ENCODE data around the gene LMNA. TPM values are rescaled to one million over a fixed set of nuclear protein-coding genes. Genes with fewer than 3 reads are reported as not detected.
"Not testable (repeated sequence)": the region's sequence is repeated elsewhere in the genome, so short reads cannot be mapped to it uniquely, and the experiment has no call there.

The LMNA gene
- total RNA-seq, 2 donors from 2014 or later: 125 to 159 TPM

DNA sequence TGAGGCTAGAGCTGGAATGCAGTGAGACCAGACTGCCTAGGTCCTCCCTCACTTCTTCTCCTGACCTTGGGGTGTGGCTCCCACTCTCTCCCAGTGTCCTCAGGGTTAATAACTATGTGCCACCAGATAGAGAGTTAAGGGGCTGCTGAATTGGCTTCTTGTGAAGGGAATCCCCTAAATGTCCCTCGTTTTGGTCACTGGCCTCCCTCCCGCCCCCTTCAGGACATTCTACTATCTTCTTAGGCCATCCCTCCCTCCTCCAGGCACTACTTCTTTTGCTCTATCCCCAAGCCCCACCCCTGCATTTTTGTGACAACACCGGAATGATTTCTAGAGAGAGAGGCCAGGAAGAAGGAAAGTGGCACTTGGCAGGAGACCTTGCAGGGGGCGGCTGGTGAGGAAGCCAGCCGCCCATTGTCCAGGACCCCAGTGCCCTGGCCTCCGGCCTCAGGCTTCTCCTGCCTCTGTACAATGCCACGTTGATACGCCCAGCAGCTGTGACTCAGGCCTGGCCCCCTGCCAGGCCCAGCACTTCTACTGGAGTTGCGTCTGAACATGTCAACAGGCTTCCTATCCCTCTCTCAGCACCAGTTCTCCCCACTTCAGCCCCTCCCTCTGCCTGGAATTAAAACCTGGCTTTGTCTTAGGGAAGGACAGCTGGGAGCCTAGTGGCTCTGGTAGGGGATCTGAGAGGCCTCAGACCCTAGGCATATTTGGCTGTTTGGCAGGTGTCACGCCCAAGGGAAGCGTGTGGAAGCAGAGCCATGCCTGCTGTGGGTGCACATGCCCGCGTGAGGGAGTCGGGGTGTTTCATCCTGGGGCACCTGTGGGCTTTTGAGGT lies 9.1 kb downstream of the LMNA start:
- DNase-seq (peak; percentile 78 to 86), ATAC-seq (replicated peaks in 1 of 2) (peak; percentile 26 to 44)
- Mint-ChIP-seq H3K36me3 (ENCODE audit: insufficient read depth in 2 of 2) (peaks cover 1 to 7% of the 10 kb centered on the region in 2 donors), H3K27me3 (ENCODE audit: low read depth) (peaks cover 8% of the 10 kb centered on the region), H3K9me3 (no peaks in the 10 kb centered on the region), H3K4me3 (peak overlapping the region; percentile 71 to 78), H3K27ac (peak overlapping the region; percentile 7), H3K4me1 (ENCODE audit: low read depth) (peaks cover 88% of the 10 kb centered on the region)

DNA sequence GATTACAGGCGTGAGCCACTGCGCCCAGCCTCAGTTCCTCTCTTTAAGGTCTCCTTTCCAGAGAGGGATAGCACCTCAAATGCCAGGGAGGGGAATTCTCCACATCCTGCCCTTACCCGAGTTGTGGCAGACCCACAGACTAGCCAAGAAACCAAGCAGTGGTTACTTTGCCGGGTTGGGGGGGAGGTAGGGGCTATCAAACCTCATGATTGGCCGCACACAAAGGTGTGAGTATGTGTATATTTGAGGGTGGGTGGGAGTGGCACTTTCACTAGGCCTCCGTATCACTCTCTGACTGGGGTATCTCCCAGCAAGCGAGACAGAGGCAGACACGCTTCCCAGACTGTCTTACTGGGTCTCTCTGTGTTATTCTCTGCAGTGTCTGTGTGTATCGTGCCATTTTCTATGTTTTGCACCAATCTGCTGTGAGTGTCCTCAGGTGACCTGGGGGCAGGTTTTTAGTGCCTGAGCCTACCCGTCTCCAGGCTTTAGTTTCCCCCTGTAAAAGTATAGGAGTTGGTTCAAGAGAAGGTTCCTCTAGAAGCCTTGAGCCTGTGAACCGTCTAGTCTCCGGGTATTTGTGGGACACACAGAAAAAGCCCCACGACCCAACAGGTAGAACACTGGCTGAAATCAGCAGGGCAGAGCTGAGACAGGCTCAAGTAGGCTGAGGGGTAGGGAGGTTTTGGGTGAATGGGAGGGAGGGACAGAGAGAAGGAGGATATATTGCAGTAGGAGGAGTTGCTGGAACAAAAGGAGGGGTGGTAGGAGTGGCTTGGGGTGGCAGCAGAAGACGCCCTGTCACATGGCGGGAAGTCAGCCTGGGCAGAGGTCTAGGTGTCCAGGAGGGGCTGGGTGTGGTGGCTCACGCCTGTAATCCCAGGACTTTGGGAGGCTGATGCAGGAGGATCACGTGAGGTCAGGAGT lies 10.3 kb downstream of the LMNA start:
- DNase-seq (peak; percentile 43 to 56), ATAC-seq (replicated peaks in 1 of 2) (peak; percentile 4 to 19)
- Mint-ChIP-seq H3K27ac (peak overlapping the region; percentile 83), H3K4me1 (ENCODE audit: low read depth) (peaks cover 90% of the 10 kb centered on the region), H3K9me3 (no peaks in the 10 kb centered on the region), H3K36me3 (ENCODE audit: insufficient read depth in 2 of 2) (peaks cover 1 to 6% of the 10 kb centered on the region in 2 donors), H3K27me3 (ENCODE audit: low read depth) (peaks cover 13% of the 10 kb centered on the region), H3K4me3 (peak overlapping the region; percentile 71 to 78)

DNA sequence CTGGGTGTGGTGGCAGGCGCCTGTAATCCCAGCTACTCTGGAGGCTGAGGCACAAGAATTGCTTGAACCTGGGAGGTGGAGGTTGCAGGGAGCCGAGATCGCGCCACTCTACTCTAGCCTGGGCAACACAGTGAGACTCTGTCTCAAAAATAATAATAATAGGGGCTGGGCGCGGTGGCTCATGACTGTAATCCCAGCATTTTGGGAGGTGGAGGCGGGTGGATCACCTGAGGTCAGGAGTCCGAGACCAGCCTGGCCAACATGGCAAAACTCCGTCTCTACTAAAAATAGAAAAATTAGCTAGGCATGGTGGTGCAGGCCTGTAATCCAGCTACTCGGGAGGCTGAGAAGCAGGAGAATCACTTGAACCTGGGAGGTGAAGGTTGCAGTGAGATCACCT lies 11.0 kb downstream of the LMNA start:
- H3K9me3 Mint-ChIP-seq; ATAC-seq (replicated peaks in 1 of 2); DNase-seq; H3K36me3 Mint-ChIP-seq (ENCODE audit: insufficient read depth in 2 of 2): not testable (repeated sequence)
- Mint-ChIP-seq H3K27ac (peak overlapping the region; percentile 77), H3K27me3 (ENCODE audit: low read depth) (peaks cover 14% of the 10 kb centered on the region), H3K4me1 (ENCODE audit: low read depth) (peaks cover 90% of the 10 kb centered on the region), H3K4me3 (peak overlapping the region; percentile 71 to 78)

DNA sequence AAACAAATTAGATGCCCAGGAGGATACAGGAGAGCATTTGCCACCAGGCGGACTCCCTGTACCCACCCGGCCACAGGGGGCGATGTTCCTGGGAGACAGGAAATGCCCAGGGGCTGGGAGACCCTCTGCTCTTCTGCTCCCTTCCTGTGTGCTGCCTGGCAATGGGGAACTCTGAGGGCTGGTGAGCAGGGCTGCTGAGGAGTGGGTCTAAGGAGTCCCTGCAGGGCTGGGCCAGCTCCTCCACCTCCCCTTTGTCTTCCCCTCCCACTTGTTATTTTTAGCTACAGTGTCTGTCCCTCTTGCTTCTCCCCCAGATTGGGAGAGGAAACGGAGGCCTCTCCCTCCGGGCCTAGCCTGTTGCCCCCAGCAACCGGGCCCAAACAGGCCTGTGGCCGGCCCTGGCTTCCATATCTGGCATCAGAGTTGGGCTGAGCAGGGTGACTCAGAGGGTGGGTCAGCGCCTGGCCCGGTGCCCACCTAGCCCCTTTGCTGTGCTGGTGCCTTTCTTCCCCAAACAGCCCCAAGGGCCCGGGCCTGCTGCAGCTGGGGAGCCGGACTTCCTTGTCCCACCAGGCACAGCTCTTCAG lies 11.6 kb downstream of the LMNA start:
- ATAC-seq (replicated peaks in 1 of 2) (peak; percentile 53 to 54), DNase-seq (peak; percentile 82 to 85)
- Mint-ChIP-seq H3K27ac (peak overlapping the region; percentile 57), H3K36me3 (ENCODE audit: insufficient read depth in 2 of 2) (peaks cover 3 to 4% of the 10 kb centered on the region in 2 donors), H3K4me1 (ENCODE audit: low read depth) (peaks cover 89% of the 10 kb centered on the region), H3K4me3 (peak overlapping the region; percentile 43 to 80), H3K9me3 (no peaks in the 10 kb centered on the region), H3K27me3 (ENCODE audit: low read depth) (peaks cover 14% of the 10 kb centered on the region)

DNA sequence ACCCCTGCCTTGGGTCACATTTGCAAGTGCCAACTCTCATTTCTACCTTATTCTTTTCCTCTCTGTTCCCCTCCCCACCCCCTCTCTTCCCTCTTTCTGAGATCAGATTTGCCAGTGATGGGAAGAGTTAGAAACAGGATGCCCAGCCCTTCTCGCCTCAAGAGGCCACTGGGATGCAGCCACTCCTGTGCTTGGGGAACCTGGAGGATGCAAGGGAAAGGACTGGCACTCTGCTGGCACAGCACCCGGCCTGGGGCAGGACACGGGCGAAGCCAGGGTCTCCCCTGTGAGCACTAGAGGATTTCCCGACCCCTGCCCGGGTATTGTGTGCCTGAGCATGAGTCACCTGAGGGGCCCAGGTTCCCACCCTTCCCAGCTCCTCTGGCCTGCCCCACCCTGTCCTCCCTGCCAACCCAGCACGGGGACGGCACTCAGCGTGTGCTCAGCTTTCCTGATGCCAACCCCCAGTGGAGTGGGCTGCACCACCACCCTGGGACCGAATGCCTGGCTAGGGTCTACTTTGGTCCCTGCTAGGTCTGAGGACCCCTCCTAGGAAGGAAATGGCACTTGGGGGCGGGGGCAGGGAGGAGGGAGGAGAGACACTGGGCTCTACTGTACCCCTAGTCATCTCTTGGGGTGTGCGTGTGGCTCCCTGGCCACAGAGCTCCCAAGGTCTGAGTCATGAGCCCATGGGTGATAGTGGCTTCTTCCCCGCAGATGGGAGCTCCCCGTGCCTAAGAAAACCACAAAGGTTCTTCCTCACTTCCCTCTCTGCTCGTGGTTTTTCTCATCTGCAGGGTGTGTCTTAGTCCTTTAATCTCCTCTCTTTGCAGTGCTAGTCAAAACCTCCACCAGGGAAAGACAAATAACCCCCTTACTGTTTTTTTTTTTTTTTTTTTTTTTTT lies 12.4 kb downstream of the LMNA start:
- Mint-ChIP-seq H3K27me3 (ENCODE audit: low read depth) (peaks cover 14% of the 10 kb centered on the region), H3K27ac (peak overlapping the region; percentile 57), H3K4me1 (ENCODE audit: low read depth) (peaks cover 84% of the 10 kb centered on the region), H3K9me3 (no peaks in the 10 kb centered on the region), H3K36me3 (ENCODE audit: insufficient read depth in 2 of 2) (peaks cover 4 to 6% of the 10 kb centered on the region in 2 donors), H3K4me3 (peak overlapping the region; percentile 43 to 80)
- ATAC-seq (replicated peaks in 1 of 2) (peak; percentile 83 to 86), DNase-seq (peak; percentile 87 to 93)

DNA sequence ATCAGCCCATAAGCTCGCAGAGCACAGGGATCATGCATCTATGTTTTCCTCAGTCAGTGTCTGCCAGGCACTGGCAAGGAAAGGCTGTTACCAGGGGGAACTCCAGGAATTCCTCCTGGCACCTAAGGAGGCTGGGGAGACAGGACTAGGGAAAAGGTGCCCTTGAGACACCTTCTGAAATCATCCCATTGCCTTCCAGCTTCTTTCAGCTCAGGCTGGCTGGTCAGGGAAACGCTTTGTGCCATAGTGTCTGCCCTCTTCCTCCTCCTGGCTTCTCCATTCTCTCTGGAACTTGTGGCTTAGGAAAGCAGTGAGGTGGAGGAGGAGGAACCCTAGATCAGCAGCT lies 13.8 kb downstream of the LMNA start:
- Mint-ChIP-seq H3K9me3 (no peaks in the 10 kb centered on the region), H3K4me3 (peak overlapping the region; percentile 30 to 80), H3K27ac (no peak overlapping the region), H3K27me3 (ENCODE audit: low read depth) (peaks cover 6% of the 10 kb centered on the region), H3K4me1 (ENCODE audit: low read depth) (peaks cover 72% of the 10 kb centered on the region), H3K36me3 (ENCODE audit: insufficient read depth in 2 of 2) (peaks cover 2 to 5% of the 10 kb centered on the region in 2 donors)
- DNase-seq (no peak), ATAC-seq (replicated peaks in 1 of 2) (no peak)

DNA sequence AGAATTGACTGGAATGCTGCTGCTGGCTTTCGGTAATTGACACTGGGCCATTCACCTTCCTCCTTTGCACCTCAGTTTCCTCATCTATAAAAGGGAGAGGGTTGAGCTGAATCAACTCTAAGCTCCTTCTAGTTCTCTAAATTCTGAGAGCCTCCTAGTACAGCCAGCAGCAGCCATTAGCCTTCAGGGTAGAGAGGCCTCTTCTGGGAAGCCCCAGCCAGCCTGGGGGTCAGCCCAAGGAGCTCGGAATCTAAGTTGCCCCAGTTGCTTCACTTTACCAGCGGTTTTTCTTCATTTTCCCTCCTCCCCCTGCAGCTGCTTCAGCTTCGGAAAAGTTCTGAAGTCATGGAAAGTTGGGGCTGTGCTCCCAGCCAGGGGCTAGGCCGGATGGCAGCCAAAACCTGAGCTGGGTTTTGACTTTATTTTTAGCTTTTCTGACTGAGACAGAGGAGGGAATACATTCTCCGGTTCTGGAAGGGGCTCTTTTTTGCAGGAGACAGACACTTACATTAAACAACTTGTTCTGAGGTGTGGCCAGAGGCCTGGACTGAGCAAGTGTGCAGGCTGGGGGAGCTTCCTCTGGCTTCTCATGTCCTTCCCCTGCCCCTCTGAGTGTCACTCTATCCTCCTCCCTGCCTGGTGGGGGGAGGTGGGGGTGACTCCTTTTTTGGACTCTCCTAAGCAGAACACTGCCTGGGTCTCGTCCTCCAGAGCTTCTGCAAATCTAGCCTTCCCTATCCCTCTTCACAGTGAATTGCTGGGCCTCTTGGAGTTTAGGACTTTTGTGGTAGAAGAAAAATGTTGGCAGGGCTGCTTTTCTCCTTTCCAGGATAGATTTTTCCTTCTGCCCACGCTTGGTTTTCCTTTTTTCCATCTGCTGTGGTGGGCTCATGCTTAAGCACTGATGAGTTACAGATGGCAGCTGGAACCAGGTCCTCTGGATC lies 14.4 kb downstream of the LMNA start:
- no peak for DNase-seq
- Mint-ChIP-seq H3K36me3 (ENCODE audit: insufficient read depth in 2 of 2) (peaks cover 5% of the 10 kb centered on the region in 2 donors), H3K27ac (peak overlapping the region; percentile 65), H3K4me3 (peak overlapping the region; percentile 30 to 80), H3K27me3 (ENCODE audit: low read depth) (peaks cover 6% of the 10 kb centered on the region), H3K4me1 (ENCODE audit: low read depth) (peaks cover 66% of the 10 kb centered on the region), H3K9me3 (no peaks in the 10 kb centered on the region)
- ATAC-seq (replicated peaks in 1 of 2): no peak

DNA sequence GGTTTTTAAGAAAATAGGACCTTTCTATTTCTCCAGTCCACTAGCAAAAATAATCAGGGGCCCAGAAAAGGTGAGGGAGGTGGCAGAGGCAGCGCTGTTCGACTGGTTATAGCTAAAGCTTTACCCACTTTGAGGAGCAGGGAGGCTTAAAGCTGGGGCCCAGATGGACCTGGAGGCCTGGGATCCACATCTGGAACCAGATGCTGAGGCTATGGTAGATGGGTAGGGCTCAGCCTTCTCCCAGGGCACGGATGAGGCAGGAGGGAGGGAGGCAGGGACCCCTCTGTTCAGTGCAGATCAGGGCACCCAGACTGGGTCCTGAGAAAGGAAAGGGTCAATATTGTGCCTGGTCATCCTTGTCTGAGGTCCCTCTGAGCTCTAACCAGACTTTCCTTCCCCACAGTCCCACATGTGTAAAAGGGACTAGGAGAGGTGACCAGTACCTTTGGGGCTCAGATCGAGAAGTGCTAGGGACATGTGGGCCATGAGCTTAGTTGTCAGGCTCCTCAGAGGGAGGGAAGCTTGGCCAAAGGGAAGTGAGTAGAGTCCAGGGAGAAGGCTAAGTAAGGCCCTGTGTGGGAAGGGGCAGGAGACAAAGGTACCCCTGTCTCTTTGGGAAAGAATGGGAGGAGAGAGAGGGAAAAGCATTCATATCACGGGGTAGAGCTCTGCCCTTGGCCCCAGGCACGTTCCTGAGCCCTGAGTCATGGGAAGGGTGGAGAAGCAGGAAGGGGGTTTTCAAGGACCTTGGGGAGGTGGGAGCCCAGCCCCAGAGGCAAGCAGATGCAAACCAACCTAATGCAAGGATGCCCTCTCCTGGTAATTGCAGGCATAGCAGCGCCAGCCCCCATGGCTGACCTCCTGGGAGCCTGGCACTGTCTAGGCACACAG lies 15.4 kb downstream of the LMNA start:
- DNase-seq: peak; percentile 81 to 86
- peaks cover 56% of the 10 kb centered on the region for H3K4me1 Mint-ChIP-seq (ENCODE audit: low read depth)
- H3K27ac Mint-ChIP-seq: peak overlapping the region; percentile 65
- H3K36me3 Mint-ChIP-seq (ENCODE audit: insufficient read depth in 2 of 2): peaks cover 8 to 10% of the 10 kb centered on the region in 2 donors
- peak; percentile 4 to 23 for ATAC-seq (replicated peaks in 1 of 2)
- H3K4me3 Mint-ChIP-seq: peak overlapping the region; percentile 30 to 80
- H3K27me3 Mint-ChIP-seq (ENCODE audit: low read depth): peaks cover 6% of the 10 kb centered on the region
- no peaks in the 10 kb centered on the region for H3K9me3 Mint-ChIP-seq

DNA sequence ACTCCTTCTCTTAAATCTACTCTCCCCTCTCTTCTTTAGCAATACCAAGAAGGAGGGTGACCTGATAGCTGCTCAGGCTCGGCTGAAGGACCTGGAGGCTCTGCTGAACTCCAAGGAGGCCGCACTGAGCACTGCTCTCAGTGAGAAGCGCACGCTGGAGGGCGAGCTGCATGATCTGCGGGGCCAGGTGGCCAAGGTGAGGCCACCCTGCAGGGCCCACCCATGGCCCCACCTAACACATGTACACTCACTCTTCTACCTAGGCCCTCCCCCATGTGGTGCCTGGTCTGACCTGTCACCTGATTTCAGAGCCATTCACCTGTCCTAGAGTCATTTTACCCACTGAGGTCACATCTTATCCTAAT lies 16.0 kb downstream of the LMNA start:
- no peak overlapping the region for H3K4me3 Mint-ChIP-seq
- peaks cover 50% of the 10 kb centered on the region for H3K4me1 Mint-ChIP-seq (ENCODE audit: low read depth)
- no peaks in the 10 kb centered on the region for H3K9me3 Mint-ChIP-seq
- peaks cover 6% of the 10 kb centered on the region for H3K27me3 Mint-ChIP-seq (ENCODE audit: low read depth)
- ATAC-seq (replicated peaks in 1 of 2) (no peak), DNase-seq (no peak)
- H3K36me3 Mint-ChIP-seq (ENCODE audit: insufficient read depth in 2 of 2): peaks cover 8 to 10% of the 10 kb centered on the region in 2 donors
- no peak overlapping the region for H3K27ac Mint-ChIP-seq

DNA sequence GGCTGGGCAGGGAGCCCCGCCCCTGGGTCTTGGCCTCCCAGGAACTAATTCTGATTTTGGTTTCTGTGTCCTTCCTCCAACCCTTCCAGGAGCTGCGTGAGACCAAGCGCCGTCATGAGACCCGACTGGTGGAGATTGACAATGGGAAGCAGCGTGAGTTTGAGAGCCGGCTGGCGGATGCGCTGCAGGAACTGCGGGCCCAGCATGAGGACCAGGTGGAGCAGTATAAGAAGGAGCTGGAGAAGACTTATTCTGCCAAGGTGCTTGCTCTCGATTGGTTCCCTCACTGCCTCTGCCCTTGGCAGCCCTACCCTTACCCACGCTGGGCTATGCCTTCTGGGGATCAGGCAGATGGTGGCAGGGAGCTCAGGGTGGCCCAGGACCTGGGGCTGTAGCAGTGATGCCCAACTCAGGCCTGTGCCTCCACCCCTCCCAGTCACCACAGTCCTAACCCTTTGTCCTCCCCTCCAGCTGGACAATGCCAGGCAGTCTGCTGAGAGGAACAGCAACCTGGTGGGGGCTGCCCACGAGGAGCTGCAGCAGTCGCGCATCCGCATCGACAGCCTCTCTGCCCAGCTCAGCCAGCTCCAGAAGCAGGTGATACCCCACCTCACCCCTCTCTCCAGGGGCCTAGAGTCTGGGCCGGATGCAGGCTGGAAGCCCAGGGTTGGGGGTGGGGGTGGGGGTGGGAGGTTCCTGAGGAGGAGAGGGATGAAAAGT lies 20.4 kb downstream of the LMNA start:
- H3K27me3 Mint-ChIP-seq (ENCODE audit: low read depth): peaks cover under 1% of the 10 kb centered on the region

More for the DNA sequence above, 20.4 kb downstream of the LMNA start:
- Mint-ChIP-seq H3K27ac (no peak overlapping the region), H3K36me3 (ENCODE audit: insufficient read depth in 2 of 2) (peaks cover 8 to 15% of the 10 kb centered on the region in 2 donors), H3K4me3 (no peak overlapping the region), H3K4me1 (ENCODE audit: low read depth) (peaks cover 8% of the 10 kb centered on the region), H3K9me3 (no peaks in the 10 kb centered on the region)
- DNase-seq (no peak), ATAC-seq (replicated peaks in 1 of 2) (no peak)
